ENCODE measurements around the gene LAYN. TPM values are rescaled to one million over a fixed set of nuclear protein-coding genes. Genes with fewer than 3 reads are reported as not detected.

The LAYN gene
- total and polyA plus RNA-seq, 2 of the 4 experiments (the other 2 are of a cell fraction), result 92.5 to 118 TPM

GRCh38 chr11:111604392-111605009, 64.0 kb downstream of the LAYN start (continued):
- peak; percentile 59 for TF ChIP-seq CTCF (conservative IDR thresholded peaks at IDR 0.05; ENCODE audit: low read depth, low read length)
- TF ChIP-seq RAD21 (IDR thresholded peaks at IDR 0.05; ENCODE audit: low read length), result peak; percentile 53
- TF ChIP-seq RFX5 (IDR thresholded peaks at IDR 0.05; ENCODE audit: low read depth, low read length), result no peak

- intact Hi-C loops (cut with micrococcal nuclease), result loop anchor here (10.0 kb wide), 1 partner anchor 89 kb away; no protein-coding TSS in a partner anchor
- Histone ChIP-seq H4K8ac (ENCODE audit: low read depth in 2 of 2, low read length in 2 of 2) (no peak overlapping the region), H2BK120ac (ENCODE audit: low read depth, low read length) (no peak overlapping the region), H2AK9ac (replicated peaks; ENCODE audit: low read depth, low read length, poor library complexity) (no peak overlapping the region), H3K4me2 (ENCODE audit: low read depth, low read length) (peak overlapping the region; percentile 30; the same call in 1 of the 2 replicates), H4K91ac (ENCODE audit: insufficient read depth, low read depth, low read length) (no peak overlapping the region), H2BK15ac (ENCODE audit: low read depth, low read length) (no peak overlapping the region), H2AK5ac (ENCODE audit: low read depth, low read length) (no peak overlapping the region), H3K18ac (ENCODE audit: low read depth, low read length) (no peak overlapping the region), H3K14ac (replicated peaks; ENCODE audit: low read depth, low read length) (no peak overlapping the region), H3K9me1 (ENCODE audit: insufficient read depth, low read length) (peaks cover 2% of the 10 kb centered on the region), H3K4me3 (ENCODE audit: insufficient read depth, low read depth, low read length) (no peak overlapping the region), H3K56ac (ENCODE audit: extremely low read depth, insufficient read depth, low read length) (no peak overlapping the region), H3K9me3 (ENCODE audit: control insufficient read depth, insufficient read depth, low read length) (no peaks in the 10 kb centered on the region), H3K4ac (ENCODE audit: low read depth, low read length) (no peak overlapping the region), H4K5ac (ENCODE audit: low read depth, low read length) (no peak overlapping the region), H3K27me3 (ENCODE audit: control insufficient read depth, insufficient read depth, low read length) (no peaks in the 10 kb centered on the region), H3K79me1 (ENCODE audit: low read depth in 1 of 2, low read length in 2 of 2) (peaks cover under 1 to 31% of the 10 kb centered on the region in 2 experiments; a peak in 3 of 4 replicates), H3K23ac (ENCODE audit: low read depth, low read length) (peak overlapping the region; percentile 5; the same call in 1 of the 2 replicates), H4K20me1 (ENCODE audit: insufficient read depth, low read length) (peaks cover 28% of the 10 kb centered on the region; the same call in 1 of the 2 replicates), H3K4me1 (ENCODE audit: control insufficient read depth, insufficient read depth, low read length) (peaks cover 3% of the 10 kb centered on the region; the same call in 1 of the 2 replicates), H2BK5ac (ENCODE audit: low read depth, low read length, poor library complexity, severe bottlenecking) (no peak overlapping the region), H2BK20ac (ENCODE audit: low read depth, low read length) (no peak overlapping the region), H3K36me3 (ENCODE audit: control insufficient read depth, insufficient read depth, low read length) (no peaks in the 10 kb centered on the region), H3K9ac (ENCODE audit: low read depth, low read length) (no peak overlapping the region), H3K27ac (ENCODE audit: insufficient read depth, low read length) (no peak overlapping the region), H2AFZ (replicated peaks; ENCODE audit: low read length, poor library complexity) (no peak overlapping the region)
- no peak for ATAC-seq (ENCODE audit: low read depth)
- in situ Hi-C loops (cut with MboI; ENCODE audit: low sequenced_read_pairs), result no loop called here
- dilution Hi-C loops (cut with HindIII; ENCODE audit: low sequenced_read_pairs, unreplicated experiment), result no loop called here
- no peak for TF ChIP-seq POLR2A (IDR thresholded peaks at IDR 0.05; ENCODE audit: low read depth, low read length)
- 0 out of 2 replicates have a peak, but pooled peaks have one; percentile 11 for TF ChIP-seq CEBPB (IDR thresholded peaks at IDR 0.05; ENCODE audit: low read depth, low read length)
- BruUV-seq (replicated peaks), result no TSS peak
- WGBS, 2 experiments (ENCODE audit: extremely low coverage in 2 of 2, insufficient read length in 1 of 2), result no CpG with 5 or more reads among the region's 4 CpGs
- CTCF ChIA-PET, result interaction anchor here (0.8 to 2.4 kb wide), 3 partner anchors 86 to 162 kb away, joined by 3 to 15 read pairs (median 3); partner anchors contain the start of gene PPP2R1B
- no peak for DNase-seq
- POLR2A ChIA-PET (ENCODE audit: unreplicated experiment), result no interaction called here
Measured at GRCh38 chr11:111605681-111606080, 65.2 kb downstream of the LAYN start.

All from IMR-90 (cell line).